Natural killer cell (primary cell): ENCODE measurements around the gene GALNT2. TPM values are rescaled to one million over a fixed set of nuclear protein-coding genes. Genes with fewer than 3 reads are reported as not detected.

Experiments used
- ATAC-seq, 3 donors: fragments of 150-1000 bp in 2 of 3; fragments of 200-7000 bp in 1 of 3; cut with Tn5 transposase; 1 replicate in 1 of 3; 2 replicates in 2 of 3; pipeline ENCODE4 v1.10.0; 2021; ENCODE audit warnings: mild to moderate bottlenecking in 2 of 3, moderate library complexity in 2 of 3
- DNase-seq, 2 donors: peaks; one replicate each; pipeline versions ENCODE4 v3.0.0 to v3.0.0-alpha.2; 2013 to 2021; ENCODE audit warnings: mixed read lengths in 1 of 2
- H3K27ac ChIP-seq: one replicate; pipeline ENCODE4 v1.5.1; 2013; ENCODE audit warnings: mild to moderate bottlenecking, low read length
- H3K27me3 ChIP-seq: one replicate; pipeline ENCODE4 v1.6.1; 2013; ENCODE audit warnings: low read length; ENCODE audit not compliant: control insufficient read depth, insufficient read depth
- H3K36me3 ChIP-seq: one replicate; pipeline ENCODE4 v1.6.1; 2013; ENCODE audit warnings: low read length; ENCODE audit not compliant: control insufficient read depth, insufficient read depth
- H3K4me1 ChIP-seq: one replicate; pipeline ENCODE4 v1.6.1; 2013; ENCODE audit warnings: low read length; ENCODE audit not compliant: control insufficient read depth, insufficient read depth
- H3K4me3 ChIP-seq: one replicate; pipeline ENCODE4 v1.5.1; 2013; ENCODE audit warnings: low read length
- H3K9me3 ChIP-seq: one replicate; pipeline ENCODE4 v1.6.1; 2013; ENCODE audit warnings: low read length; ENCODE audit not compliant: control insufficient read depth, insufficient read depth
- H3K27ac Mint-ChIP-seq, 2 donors: one replicate each; pipeline ENCODE4 v1.8.0; 2022; ENCODE audit warnings: mild to moderate bottlenecking in 2 of 2, mixed read lengths in 2 of 2, moderate library complexity in 1 of 2
- H3K27me3 Mint-ChIP-seq, 2 donors: one replicate each; pipeline ENCODE4 v1.8.0; 2022; ENCODE audit warnings: low read depth in 2 of 2, mixed read lengths in 2 of 2
- H3K36me3 Mint-ChIP-seq: one replicate; pipeline ENCODE4 v1.8.0; 2022; ENCODE audit warnings: mixed read lengths
- H3K4me1 Mint-ChIP-seq, 2 donors: one replicate each; pipeline ENCODE4 v1.8.0; 2022; ENCODE audit warnings: mixed read lengths in 2 of 2
- H3K4me3 Mint-ChIP-seq: one replicate; pipeline ENCODE4 v1.8.0; 2022; ENCODE audit warnings: mild to moderate bottlenecking, moderate library complexity, mixed read lengths
- H3K9me3 Mint-ChIP-seq, 2 donors: one replicate each; pipeline ENCODE4 v1.8.0; 2022; ENCODE audit warnings: mixed read lengths in 2 of 2
- WGBS: methylation state at CpG from one replicate; pipeline ENCODE4 v1.1.7; 2013; ENCODE audit warnings: missing lambda C conversion rate; ENCODE audit not compliant: insufficient coverage; 5-methylcytosine and 5-hydroxymethylcytosine counted together
- intact Hi-C: fragments of 100-400 bp; cut with micrococcal nuclease; formaldehyde crosslinking; loops from one replicate; pipeline ENCODE4 v1.14.2; 2022
- total RNA-seq, 4 donors: library from RNA; stranded (reverse); fragments of 120-200 nt in 1 of 4; gene quantifications; one replicate each; pipeline versions ENCODE4 v1.2.3 to v1.2.4, GENCODE V29; 2013 to 2022
- TF ChIP-seq, protein P1 (sequence below): fragments of 200-600 bp; IDR thresholded peaks from one replicate; pipeline ENCODE4 v1.8.0; 2022; ENCODE audit warnings: antibody characterized with exemption

Gene GALNT2
- total RNA-seq, 3 donors from 2014 or later (not counting 1 experiment from before 2014, with no cell fraction given) = 31.2 to 53.6 (median 47.3) TPM

- Histone ChIP-seq H3K27me3 (no peaks in the 10 kb centered on the region), H3K4me3 (no peak overlapping the region), H3K9me3 (no peaks in the 10 kb centered on the region), H3K27ac (no peak overlapping the region), H3K36me3 (no peaks in the 10 kb centered on the region), H3K4me1 (no peaks in the 10 kb centered on the region)
- no peak for ATAC-seq
- Mint-ChIP-seq H3K9me3 (no peaks in the 10 kb centered on the region), H3K27ac (no peak overlapping the region), H3K4me3 (no peak overlapping the region), H3K4me1 (peaks cover 5% of the 10 kb centered on the region in 2 donors), H3K27me3 (peaks cover 0 to 7% of the 10 kb centered on the region in 2 donors), H3K36me3 (no peaks in the 10 kb centered on the region)
- TF ChIP-seq, protein P1, sequence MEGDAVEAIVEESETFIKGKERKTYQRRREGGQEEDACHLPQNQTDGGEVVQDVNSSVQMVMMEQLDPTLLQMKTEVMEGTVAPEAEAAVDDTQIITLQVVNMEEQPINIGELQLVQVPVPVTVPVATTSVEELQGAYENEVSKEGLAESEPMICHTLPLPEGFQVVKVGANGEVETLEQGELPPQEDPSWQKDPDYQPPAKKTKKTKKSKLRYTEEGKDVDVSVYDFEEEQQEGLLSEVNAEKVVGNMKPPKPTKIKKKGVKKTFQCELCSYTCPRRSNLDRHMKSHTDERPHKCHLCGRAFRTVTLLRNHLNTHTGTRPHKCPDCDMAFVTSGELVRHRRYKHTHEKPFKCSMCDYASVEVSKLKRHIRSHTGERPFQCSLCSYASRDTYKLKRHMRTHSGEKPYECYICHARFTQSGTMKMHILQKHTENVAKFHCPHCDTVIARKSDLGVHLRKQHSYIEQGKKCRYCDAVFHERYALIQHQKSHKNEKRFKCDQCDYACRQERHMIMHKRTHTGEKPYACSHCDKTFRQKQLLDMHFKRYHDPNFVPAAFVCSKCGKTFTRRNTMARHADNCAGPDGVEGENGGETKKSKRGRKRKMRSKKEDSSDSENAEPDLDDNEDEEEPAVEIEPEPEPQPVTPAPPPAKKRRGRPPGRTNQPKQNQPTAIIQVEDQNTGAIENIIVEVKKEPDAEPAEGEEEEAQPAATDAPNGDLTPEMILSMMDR = no peak
- 93% methylated on average over 15 of the region's 15 CpGs for WGBS
- no peak for DNase-seq
- intact Hi-C loops = loop anchor here (1.0 kb wide), 3 partner anchors 594 to 1051 kb away; no protein-coding TSS in a partner anchor
Observed at GRCh38 chr1:230309646-230310177, 242.7 kb downstream of the GALNT2 start.

GRCh38 chr1:230310381-230311163, 243.5 kb downstream of the GALNT2 start:
- H3K27ac ChIP-seq = no peak overlapping the region
- TF ChIP-seq, protein P1 = peak; percentile 95
- H3K9me3 ChIP-seq = no peaks in the 10 kb centered on the region
- ATAC-seq = peak; percentile 84 to 95 (median 95)
- no peaks in the 10 kb centered on the region for H3K27me3 ChIP-seq
- peak; percentile 63 to 86 for DNase-seq
- Mint-ChIP-seq H3K4me3 (no peak overlapping the region), H3K4me1 (peaks cover 5% of the 10 kb centered on the region in 2 donors), H3K27ac (no peak overlapping the region), H3K36me3 (no peaks in the 10 kb centered on the region), H3K9me3 (no peaks in the 10 kb centered on the region), H3K27me3 (peaks cover 0 to 7% of the 10 kb centered on the region in 2 donors)
- no peaks in the 10 kb centered on the region for H3K4me1 ChIP-seq
- no peaks in the 10 kb centered on the region for H3K36me3 ChIP-seq
- intact Hi-C loops = loop anchor here (1.0 kb wide), 3 partner anchors 595 to 1052 kb away; no protein-coding TSS in a partner anchor
- no peak overlapping the region for H3K4me3 ChIP-seq
- WGBS = 42% methylated on average over 13 of the region's 14 CpGs

GRCh38 chr1:230312676-230313075, 245.6 kb downstream of the GALNT2 start:
- Histone ChIP-seq H3K27me3 (no peaks in the 10 kb centered on the region), H3K4me1 (no peaks in the 10 kb centered on the region), H3K4me3 (no peak overlapping the region), H3K36me3 (no peaks in the 10 kb centered on the region), H3K9me3 (no peaks in the 10 kb centered on the region), H3K27ac (no peak overlapping the region)
- H3K4me3 Mint-ChIP-seq = no peak overlapping the region
- intact Hi-C loops = no loop called here
- no peak overlapping the region for H3K27ac Mint-ChIP-seq
- DNase-seq = no peak
- H3K9me3 Mint-ChIP-seq = no peaks in the 10 kb centered on the region
- H3K27me3 Mint-ChIP-seq = peaks cover 0 to 7% of the 10 kb centered on the region in 2 donors
- 88% methylated on average over 3 of the region's 3 CpGs for WGBS
- no peaks in the 10 kb centered on the region for H3K36me3 Mint-ChIP-seq
- TF ChIP-seq, protein P1 = no peak
- peaks cover 5% of the 10 kb centered on the region in 2 donors for H3K4me1 Mint-ChIP-seq
- no peak for ATAC-seq
